HCEC 1CT (cell line): Measurements from ENCODE around the gene KRT86.
A peak's percentile ranks its signal among the peaks of the same experiment; 100 is the strongest.
"Not testable (repeated sequence)": the region's sequence is repeated elsewhere in the genome, so short reads cannot be mapped to it uniquely, and the experiment has no call there.

Experiments
- DNase-seq: peaks from one replicate; pipeline ENCODE4 v3.0.0-alpha.2; 2017

KRT86 gene

DNA sequence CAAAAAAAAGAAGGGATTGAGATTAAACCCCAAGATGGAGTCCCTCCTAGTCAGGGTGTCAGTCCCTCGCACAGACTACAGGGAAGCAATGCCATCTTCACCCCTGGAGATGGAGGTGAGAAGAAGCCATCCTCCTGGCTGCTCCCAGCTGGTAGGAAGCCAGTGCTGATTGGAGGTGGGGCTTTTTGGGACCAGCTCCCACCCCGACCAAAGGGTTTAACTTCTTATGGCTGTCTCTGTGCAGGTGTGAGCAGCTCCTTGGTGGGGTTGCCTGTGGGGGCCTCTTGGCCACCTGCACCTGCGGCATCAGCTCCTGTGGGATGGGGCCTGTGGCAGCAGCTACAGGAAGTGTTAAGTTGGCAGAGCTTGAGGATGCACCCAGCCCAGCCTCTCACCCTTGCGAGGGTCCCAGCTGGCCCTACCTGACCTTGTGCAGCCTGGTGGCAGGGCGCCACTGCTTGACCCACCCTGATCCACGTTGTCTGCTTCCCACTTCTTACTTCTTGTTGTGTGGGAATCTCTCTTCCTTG, 3.8 kb upstream of the KRT86 start:
- DNase-seq = no peak

DNA sequence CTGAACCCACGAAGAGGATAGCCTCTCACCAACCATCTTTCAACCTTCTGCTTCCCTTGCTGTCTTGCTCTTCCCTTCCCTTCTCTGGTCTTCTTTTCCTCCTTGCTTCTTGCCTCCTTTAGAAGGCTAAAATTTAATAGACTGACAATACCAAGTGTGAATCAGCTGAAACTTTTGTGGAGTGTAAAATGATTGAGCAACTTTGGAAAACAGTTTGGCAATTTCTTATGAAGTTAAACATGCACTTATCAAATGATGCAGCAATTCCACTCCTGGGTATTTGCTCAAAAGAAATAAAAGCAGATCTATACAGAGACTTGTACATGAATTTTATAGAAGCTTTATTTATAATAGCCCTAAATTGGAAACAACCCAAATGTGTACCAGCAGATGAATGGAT, 3.3 kb upstream of the KRT86 start:
- no peak for DNase-seq

DNA sequence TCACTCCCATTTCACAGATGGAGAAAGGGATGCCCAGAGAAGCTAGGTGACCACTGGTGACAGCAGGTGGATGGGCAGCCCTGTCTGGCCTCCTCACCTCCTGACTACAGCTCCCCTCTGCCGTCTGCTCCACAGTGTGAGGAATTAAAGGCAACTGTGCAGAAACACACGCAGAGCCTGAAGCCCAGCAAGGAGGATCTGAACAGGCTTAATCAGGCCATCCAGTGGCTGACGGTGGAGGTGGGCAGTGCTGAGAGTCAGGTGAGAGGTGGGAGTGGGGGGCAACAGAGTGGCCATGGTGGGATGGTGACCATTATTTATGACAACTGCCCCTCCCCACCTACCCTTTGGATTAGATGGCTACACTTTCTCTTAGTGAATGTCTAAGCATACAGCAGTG, 1.2 kb downstream of the KRT86 start:
- DNase-seq = no peak

DNA sequence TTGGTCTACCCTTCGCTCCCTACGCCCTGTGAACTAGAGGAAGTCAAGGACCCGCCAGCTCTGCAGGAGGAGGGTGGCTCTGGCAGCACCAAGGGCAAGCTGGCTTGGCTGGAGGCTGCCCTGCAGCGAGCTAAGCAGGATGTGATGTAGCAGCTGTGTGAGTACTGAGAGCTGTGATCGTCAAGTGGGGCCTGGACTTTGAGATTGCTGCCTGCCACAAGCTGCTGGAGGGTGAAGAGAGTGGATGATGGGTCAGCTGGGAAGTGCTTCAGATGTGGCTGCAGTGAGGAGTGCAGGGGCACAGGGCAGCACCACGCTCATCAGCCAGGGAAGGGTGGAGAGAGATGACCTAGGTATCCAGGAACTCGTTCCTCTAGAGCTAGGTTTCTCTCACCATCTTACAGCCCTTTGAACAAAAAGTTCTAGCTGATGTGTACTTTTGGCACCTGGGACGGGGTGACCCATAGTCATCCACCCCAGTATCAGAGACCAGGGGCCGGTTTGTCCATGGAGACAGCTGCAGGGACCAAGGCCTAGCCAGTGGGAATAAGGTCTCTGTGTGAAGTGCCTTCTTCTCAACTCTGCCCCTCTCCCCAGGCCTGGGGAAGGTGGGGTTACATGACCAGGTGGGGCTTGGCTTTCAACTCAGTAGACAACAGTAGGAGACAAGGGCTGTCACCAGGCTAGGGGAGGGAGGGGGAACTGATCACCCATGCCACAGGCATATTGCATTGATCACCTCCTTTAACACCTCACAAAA, 3.2 kb downstream of the KRT86 start:
- DNase-seq = no peak

DNA sequence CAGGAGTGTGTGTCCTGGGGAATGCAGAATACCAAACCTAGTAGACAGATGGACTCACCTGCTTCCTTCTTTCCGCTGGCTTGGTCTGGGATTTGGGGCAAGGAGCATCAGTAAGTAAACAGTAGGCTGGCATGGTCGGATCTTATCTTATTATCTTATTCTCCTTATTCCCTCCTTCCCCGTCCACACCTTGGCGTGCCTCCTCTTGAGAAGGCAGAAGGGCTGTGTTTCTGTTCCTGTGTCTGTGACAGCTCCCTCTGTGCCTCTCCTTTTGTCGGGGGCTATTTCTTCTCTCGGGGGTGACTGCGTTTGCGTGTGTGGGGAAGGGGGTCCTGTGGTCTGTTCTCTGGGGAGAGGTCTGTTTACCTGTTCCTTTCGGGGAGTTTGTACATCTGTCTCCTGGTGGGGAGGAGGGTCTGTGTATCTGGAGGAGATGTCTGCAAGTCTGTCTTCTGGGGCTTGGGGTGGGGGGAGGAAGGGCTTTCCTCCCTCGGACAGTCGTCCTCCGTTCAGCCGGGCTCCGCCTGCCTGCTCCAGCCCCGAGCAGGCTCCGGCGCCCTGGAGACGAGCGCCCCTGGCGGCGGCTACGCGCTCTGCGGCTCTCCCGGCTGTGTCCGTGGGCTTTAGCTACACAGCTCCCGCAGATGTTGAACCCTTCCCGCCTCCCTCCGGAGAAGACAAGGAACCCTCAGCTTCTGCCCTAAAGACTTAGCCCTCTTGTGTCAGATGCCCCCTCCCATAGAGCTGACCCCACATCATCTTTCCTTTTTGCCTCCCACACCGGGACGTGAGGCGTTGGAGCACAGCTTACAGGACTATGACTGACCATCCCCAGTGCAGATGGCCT, 4.4 kb downstream of the KRT86 start:
- peak; percentile 66 for DNase-seq

DNA sequence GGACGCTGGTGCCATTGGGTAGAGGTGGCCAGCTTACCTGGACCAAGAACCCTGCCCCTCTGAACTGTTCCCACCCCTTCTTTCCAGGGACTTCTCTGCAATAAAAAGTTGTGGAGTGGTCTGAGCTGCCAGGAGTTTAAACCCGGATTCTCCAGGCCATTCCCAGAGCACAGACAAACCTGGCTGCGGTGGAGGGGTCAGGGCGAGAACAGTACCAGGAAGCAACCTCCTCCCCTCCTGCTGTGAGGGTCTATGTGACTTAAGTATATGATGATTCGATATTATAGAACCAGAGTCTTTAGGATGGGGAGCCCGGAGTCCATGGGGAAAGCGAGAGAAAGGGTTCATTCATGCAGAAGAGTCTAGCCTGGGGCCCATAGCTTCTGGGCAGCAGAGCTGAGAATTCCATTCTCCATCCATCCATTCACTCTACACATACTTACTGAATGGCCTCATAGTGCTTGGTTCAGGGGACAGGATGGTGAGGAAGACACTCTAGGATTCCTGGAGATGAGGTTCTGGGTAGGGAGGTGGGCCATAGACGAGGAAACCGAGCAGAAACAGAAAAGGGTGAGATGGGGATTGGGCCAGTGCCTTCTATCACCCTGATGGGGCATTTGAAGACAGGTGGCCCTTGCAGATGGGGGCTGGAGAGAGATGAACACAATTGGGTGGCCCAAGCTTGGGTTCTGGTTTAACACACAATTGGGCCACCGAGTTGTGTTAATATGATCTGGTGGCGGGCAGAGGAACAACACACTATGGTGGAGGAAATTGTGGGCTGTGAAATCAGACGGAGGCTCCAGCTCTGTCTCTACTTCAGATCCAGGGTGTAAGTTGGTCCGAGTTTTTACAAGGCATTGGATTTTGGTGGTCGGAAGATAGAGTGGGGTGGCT, 5.2 kb downstream of the KRT86 start:
- DNase-seq = no peak

DNA sequence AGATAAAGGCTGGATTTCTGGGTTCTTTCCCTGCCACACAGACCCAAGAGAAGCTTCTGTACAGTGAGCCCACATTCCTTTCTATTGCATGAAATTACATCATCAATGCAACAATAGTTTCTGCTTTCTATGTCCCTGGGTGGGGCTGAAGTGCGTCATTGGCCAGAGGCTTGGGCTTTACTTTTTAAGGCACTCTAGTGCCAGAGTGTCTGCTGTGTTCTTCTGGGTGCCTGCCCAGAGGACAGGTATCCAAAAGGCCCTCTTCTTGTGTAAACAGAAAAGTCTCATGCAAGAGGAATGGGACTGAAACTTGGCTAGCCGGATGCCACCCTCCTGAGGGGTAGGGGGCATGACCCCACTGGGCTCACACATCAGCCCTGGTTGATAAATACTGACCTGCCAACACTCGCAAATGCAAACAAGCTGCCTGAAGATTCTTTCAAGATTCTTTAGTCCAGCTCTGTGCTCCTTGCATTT, 5.9 kb downstream of the KRT86 start:
- peak; percentile 94 for DNase-seq

DNA sequence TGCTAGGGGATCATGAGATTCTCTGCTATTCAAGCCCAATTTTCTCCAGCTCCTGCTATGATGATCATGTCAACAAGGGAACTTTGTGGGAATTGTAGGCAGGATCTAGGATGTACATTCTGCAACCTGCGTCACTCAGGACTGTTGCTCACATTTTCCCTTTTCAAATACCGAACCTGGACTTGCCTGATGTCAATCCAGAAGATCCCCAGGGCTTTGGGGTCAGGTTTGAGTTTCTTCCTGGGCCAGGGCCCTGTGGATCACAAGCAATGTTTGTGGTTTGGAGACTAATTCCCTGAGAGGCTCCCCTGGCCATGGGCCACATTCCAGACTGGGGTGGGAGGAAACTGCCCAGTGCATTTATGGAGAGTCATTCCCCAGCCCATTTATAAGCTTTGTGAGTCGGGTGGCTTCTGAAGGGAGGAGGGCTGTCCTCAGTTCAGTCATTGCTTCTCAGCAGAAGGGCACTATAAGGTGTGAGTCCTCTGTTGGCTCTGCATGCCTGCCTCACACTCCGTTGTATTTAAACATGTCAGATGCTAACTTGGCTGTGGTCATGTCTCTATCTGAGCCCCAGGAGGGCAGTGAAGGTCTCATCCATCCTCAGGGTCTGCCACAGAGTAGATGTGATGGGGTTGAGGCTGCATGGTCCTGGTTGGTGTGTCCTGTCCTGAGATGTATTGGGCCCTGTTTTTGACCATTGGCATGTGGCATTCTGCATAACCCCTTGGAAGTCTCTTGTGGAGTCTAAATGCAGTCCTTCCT, 6.5 kb downstream of the KRT86 start:
- DNase-seq = peak; percentile 93

DNA sequence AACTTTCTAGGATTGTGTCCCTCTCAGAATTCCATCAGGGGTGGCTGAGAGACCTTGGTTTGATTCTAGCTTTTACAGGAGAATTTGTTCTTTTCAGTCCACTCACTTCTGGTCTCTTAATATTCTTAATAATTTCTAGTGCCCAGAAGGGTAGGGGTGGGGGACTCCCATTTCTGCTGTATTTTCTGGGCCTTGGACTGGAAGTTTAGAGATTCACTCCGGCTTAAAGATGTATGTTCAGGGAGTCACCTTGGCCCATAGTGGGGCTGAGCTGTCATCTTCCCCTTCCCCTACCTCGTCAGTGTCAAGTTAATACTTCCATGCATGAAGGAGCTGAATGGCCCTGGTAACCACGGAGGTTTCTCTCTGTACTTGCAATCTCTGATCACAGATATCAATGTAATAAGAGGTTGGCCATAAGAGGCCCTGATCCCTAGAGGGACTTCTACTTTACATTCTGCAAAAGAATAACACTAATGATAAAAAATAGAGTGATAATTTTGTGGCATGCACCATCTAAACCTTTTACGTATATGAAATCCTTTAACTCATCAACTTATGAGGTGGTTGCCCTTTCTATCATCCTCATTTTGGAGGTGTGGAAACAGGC, 10.2 kb downstream of the KRT86 start:
- no peak for DNase-seq

DNA sequence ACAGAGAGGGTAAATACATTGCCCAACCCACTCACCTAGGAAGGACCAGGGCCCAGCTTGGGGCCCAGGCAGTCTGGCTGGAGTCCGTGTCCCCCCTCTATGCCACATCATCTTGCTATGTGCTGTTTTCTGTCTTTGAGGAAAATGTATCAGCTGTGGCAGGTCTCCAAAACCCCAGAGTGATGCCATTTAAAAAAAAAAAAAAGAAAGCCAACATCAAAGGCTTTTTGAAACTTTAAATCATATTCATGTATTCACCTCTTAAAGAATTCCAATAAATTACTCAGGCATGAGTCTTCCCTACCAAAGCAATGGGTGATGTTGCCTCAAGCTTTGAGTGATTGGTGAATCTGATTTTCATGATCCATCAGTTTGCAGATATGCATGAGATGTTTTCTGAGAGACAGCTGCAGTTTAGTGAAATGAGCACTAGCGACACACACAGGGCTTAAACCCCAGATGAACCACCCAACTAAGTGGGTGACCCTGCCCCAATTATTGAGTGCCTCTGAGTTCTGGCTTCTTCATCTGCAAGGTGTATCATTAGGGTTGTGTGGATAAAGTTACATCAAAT, 10.8 kb downstream of the KRT86 start:
- peak; percentile 65 for DNase-seq

DNA sequence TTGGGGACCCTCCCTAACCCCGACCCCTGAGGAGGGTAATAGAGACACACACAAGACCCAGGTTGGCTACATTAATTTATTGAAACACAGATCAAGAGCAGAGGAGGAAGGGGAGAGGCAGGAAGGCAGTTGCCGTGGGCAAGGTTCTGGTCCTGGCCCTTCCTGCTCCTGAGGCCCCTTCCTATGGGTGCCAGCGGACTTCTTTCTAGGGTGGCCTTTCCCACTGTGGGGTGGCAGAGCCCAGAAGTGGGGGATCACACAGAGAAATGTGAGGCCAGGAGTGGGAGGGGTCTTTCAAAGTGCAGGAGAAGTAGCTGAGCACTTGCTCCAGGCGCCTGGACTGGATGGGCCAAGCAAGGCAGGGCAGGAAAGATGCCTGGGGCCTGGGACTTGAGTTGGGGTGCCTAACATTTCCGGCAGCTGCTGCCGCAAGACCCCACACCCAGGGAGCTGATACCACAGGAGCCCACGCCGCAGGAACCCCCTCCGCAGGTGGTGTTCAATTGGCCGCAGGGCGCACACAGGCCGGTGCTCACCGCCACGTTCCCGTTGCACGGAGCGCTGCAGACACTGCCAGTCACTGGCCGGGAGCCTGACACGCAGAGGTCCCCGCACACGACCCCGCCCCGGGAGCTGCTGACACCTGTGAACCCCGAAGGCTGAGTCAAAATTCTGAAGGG, 11.5 kb downstream of the KRT86 start:
- no peak for DNase-seq

DNA sequence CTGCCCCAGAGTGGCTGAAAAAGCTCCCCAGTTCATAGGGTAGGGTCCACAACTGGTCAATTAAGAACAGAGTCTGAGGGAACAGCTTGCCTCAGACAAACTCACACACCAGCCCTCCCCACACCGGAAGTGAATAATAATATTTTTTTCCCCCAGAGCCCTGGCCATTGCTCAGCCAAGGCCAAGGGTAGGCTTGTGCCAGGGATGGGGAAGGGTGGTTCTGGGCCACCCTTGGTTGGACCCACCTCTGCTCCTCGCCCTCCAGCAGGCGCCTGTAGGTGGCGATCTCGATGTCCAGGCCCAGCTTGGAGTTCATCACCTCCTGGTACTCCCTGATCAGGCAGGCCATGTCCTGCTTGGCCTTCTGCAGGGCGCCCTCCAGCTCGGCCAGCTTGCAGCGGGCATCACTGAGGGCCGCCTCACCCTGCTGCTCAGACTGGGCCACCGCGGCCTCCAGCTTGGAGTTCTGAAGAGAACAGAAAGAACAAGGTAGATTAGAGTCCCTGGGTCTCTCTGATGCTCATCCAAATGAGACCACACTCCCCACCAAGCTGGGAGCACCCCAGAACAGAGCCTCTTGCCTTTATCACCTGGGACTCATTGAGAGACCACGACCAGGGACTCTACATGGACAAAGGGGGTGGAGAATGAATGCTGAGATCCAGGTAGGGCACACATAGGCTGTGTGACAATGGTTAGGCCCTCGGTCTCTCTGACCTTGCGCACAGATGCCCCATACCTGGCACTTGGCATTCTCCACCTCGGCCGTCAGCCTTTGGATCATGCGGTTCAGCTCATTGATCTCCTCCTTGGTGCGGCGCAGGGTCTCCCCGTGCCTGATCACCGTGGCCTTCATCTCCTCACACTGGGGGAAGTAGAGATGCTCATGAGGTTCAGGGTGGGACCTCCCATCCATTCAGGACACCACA, 12.7 kb downstream of the KRT86 start:
- not testable (repeated sequence) for DNase-seq

DNA sequence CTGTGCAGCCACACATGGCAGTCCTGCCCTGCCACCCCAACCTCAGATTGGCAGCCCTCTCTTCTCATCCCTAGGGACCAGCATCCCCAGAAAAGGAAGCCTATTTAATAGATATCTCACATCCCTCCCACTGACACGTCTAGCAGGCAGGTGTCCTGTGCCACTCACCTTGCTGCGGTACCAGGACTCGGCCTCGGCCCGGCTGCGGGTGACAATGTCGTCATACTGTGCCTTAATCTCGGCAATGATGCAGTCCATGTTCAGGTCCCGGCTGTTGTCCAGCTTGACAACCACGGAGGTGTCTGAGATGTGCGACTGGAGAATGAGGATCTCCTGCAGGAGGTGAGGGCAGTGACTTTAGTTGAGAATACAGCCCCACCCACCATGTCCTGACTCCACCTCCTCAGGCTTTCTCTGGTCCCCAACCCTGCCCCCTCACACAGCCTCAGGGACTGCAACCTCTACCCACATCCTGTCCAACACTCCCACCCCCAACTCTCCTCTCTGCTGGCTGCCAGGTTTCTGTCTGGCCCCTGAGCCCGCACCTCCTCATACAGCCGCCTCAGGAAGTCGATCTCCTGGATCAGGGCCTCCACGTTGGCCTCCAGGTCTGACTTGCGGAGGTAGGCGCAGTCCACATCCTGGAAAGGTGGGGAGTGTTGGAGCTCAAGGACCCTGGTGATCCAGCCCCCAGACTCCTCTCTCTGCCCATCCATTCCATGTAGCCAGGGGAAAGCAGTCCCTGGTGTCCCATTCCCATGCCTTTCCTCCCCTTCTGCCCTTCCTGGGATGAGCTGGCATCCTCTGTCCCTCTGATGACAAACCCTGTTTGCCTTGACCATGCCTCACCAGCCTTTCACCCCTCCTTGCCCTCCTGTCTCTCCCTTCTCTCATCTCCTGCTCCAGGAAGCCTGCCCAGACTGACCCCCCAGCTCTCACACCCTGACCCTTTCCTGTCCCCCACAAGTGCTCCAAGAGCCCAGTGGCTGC, 13.7 kb downstream of the KRT86 start:
- DNase-seq = not testable (repeated sequence)

DNA sequence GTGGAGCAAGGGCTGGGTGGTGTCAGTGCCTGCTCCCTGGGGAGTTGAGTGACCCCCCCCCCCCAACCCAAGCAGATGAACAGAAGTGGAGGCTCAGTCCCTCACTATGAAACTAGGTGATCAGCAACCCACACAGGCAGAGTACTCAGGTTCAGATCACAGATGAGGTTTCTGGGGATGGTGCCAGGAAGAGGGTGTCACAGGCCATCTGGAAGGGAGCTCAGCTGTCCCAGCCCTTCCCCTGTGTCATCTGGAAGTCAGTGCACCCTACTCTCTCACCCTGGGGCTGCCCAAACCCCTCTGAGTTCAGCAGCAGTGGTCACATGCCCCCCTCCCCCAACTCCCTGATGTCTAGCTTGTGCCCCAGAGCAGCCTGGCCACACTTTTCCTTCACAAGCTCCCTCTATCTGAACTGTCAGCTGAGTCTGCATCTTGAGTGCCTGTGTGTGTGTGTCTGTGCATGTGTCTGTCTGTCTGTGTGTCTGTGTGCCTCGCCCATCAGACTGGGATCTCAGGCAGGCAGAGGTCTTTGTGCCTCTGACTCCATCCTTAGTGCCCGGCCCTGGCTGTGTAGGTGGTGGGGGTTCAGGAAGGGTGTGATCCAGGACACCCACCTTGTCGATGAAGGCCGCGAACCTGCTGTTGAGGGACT, 16.2 kb downstream of the KRT86 start:
- DNase-seq = not testable (repeated sequence)

DNA sequence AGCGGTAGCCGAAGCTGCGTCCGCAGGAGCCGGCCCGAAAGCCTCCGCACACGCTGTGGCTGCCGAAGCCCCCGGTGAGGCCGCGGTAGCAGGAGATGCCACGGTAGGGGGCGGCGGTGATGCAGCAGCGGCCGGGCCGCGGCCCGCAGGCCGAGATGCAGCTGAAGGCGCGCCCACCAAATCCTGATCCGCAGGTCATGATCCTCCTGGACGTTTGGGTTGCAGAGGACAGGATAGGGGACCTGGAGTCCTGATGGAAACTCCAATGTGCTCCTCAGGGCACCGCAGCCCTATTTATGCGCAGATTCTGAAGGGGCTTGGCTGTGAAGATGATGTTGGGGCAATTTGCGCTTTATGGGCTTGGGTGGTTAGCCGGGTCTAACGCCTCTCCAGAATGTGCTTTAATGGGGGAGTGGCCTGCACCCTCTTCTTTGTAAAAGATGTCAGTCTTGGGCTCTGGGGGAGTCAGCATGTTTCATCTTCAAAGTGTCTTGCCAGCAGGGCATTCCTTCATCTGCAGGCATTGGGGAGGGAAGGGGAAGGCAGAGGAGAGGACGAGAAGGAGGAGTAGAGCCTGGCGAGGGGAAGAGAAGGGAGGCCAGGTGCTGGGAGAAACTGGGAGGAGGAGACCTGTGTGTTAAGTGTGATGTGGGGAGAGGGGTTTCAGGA, 17.0 kb downstream of the KRT86 start, which contains the start of gene KRT81:
KRT81 (minus strand) TSS at position 268 of the 669 bp plus-strand sequence; CDS start at position 199, 69 bp downstream.
- DNase-seq = no peak

DNA sequence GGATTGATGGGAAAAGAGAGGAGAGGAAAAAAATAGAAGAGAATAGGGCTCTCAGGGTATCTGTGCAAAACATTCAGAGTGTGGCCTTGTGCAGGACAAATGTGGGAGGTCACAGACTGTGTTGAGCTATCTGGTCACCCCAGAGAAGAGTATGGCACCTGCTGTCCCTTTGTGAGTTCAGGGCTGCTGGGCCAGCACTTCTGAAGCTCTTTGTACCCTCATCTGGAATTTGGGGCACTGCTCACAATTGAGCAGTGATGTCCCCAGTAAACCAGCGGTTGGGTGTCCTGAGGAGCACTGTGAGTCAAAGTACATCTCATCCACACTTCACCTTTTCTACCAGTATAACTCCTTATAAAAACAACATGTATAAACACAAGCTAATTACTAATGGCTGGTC, 19.5 kb downstream of the KRT86 start:
- DNase-seq = no peak

DNA sequence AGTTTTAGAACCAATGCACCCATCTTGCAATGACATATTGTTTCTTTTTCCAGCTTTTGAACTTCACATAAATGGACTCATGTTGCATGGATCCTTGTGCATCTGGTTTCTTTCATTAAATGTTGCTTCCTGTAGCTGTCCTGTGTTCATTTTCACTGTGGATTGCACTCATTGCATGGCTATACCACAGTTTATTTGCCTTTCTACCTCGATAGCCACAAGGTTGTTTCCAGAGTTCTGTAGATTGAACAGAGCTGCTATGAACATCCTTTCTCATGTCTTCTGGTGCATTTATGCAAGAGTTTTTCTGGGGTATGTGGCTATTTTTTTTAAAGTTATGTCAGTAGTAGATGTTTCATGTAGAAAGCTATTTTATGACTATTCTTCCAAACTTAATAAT, 20.4 kb downstream of the KRT86 start:
- DNase-seq = no peak
